NCI-H2196 (cell line): ENCODE results near the gene GATB.

Experiments used
- DNase-seq: peaks from one replicate; lab custom pipeline; 2025; ENCODE audit not compliant: unreplicated experiment; lab: John Stamatoyannopoulos, UW

GATB gene

DNA sequence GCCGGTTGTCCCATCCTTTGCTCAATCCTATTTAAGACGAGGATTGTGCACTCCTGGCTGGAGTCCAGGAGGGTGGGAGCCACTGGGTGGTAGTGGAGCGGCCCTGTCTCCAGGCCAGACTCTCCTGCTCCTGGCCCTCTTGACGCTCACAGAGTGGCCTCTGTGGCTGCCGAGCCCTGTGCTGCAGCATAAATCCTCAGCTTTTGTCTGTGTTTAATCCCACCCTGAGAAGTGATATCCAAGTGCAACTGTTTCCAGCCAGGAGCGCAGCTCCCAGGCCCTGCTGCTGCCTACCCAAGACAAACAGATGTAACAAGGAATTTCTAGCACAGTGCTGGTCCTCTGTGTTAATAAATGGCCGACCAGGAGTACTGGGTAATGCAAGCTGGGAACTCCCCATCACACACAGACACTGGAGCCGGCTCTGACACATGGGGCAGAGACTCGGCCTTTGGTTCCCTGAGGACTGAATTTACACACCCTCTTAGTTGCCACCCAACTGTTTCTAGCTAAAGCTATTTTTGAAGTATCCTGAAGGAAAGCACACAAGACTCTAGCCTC lies 85.3 kb downstream of the GATB start:
- DNase-seq, result no peak

DNA sequence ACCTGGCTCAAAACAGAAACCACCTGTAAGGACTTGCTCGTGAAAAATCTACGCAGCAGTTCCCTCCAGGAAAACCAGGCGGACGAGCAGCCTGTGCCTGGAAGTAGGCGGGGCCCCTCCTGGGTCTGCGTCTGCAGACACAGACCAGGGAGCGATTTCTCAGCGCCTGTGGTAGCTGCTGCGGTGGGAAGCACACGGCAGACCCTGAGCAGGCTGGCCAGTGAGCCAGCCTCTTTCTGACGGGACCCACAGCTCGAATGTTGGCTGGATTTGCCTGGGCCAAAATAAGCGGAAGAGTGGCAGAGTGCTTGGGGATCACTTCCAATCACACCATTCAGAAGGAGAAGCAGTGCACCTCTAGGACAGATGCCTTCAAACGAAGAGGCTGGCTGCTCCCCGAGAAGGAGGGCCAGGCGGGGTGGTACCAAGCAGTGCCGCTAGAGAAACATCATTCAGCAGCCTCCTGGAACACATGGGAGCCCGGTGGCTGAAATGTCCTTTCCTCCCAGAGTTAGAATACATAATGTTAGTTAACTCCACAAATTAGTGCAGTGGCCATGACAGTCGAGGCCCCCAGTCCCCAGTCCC lies 85.9 kb downstream of the GATB start:
- DNase-seq, result no peak

DNA sequence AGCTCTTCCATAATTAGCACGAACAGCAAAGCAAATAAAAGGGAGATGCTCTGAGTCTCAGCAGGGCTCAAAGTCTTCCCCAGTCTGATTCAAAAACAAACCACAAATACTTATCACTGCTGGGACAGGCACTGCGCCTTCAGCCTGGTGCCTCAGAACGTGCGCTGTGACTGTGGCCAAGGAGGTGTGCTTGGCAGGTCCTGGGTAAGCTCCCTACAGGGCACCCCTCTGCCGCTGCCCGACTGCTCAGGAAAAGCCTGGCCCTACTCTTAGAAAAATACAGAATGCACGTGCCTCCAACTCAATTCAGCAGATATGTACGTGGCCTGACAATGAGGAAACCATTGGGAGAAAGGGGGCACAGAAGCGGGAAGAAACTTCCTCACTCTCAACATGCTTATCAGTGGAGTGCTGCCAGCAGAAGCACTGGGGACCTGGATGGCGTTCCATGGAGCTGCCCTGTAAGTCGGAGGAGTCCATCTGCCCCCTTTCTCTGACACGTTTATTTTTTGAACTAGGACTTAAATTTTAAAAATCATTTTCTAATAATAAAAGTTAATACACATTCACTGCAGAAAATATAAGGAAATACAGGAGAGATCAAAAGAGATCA lies 86.8 kb downstream of the GATB start:
- DNase-seq, result no peak

DNA sequence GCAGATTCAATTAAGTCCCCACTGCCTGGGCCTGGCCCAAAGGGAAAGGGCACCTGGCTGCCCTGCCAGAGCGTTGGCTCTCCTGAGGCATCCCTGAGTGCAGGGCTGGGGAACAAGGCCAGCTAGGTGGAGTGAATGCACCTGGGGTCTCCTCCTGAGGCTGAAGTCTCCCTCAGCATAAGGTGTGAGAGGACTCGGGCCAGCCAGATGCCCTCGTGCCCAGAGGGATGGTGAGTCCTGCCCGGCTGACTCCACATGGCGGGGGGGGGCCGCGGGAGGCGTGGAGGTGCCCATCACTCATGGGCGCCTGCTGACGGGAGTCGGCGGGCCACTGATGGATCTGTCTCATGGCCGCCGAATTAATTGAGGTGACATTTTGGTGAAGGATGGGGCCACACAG lies 87.8 kb downstream of the GATB start:
- DNase-seq, result no peak

DNA sequence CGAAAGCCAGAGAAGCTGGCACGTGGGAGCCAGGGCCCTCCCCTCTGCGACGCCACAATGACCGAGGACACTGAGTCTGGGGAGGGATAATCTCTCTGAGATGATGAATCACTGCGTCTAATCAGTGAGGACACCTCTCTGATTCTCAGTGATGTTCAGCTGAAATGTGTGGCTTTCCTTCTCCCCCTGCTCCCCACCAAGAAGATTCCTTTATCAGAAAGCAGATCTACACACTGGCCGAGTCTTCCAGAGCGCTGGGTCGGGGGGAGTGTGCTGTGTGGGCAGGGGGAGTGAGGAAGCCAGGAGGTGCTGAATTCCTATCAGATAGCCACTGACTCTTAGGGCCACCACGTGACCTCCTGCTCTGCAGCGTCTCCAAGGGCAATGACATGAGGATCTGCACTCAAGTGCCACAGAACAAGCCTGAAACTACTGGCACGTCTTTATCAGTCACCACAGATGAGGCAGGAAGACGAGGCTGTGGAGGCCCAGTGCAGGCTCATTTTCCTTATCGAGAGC lies 89.2 kb downstream of the GATB start:
- no peak for DNase-seq

DNA sequence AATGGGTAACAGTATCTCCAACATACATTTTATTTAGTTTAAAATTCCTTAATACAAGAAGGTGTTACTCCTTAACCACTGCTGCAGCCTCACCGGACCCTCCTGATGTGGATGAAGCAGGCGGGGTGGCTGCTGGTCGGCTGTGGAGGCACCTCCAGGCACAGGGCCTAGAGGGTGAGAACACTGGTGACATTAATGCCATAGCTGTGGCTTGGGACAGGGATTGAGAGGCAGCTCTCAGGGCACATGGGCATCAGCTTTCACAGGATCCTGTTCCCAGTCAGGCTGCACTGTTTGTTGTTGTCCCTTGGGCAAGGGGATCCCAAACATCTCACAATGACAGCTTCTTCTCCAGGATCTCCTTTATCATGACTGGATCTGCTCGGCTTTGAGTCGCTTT lies 90.0 kb downstream of the GATB start:
- no peak for DNase-seq

- DNase-seq, result no peak
These were observed 90.8 kb downstream of the GATB start for GRCh38 chr4:151669990-151670389.

GRCh38 chr4:151668689-151669402 lies 92.0 kb downstream of the GATB start:
- DNase-seq, result no peak

GRCh38 chr4:151667666-151668065 lies 93.1 kb downstream of the GATB start:
- no peak for DNase-seq

DNA sequence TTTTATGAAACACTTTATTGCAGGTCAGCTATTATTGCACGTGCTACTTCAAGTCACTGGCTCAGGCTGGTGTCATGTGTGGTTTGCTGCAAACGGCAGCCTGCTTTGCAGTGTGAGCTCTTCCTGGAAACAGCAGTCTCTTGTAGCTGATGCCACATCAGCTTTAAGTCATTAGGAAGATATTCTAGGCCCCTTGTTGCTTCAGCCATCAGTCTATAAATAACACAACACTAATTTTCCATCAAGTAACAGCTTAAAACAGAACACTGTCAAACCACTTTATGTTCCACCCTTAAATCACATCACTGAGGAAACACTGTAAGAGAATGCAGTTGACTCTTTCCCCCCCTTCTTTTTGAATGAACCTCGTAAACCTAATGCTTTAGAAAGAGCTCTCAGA lies 93.8 kb downstream of the GATB start:
- no peak for DNase-seq

DNA sequence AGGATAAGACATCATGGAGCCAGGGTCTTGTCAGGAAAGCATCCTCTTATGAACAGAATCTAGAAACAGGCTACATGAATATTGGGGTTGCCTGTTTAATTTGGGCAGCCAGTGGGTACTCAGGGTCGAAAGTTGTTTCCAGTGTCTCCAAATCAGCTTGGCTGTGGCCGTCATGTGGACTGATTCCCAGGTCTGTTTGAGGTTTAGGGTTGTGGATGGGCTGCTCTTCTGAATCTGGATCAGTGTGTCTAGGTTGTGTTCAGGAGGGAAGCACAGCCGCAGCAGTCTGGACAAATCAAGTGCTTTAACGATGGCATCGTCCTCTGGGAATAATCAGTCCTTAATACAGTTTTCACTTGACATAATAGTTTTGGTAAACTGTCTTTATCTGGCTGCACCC lies 94.3 kb downstream of the GATB start:
- no peak for DNase-seq

DNA sequence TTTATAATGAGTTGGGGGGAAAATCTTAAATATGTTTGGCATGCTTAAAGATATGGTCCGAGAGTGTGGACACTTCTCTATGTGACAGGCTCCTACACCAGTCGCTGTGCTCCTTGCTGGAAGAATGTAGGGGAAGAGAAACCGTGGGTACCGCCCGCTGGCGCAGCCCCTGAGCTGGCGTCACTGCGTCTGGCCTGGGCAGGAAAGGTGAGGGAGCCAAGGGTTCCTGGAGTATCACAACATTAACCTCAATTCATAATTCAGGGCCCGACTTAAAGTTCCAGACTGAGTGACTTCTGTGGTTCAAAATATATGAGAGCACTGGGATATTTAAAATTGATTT lies 95.1 kb downstream of the GATB start:
- DNase-seq, result no peak

GRCh38 chr4:151665022-151665784 lies 95.6 kb downstream of the GATB start:
- no peak for DNase-seq

GRCh38 chr4:151664289-151664688 lies 96.5 kb downstream of the GATB start:
- DNase-seq, result no peak

DNA sequence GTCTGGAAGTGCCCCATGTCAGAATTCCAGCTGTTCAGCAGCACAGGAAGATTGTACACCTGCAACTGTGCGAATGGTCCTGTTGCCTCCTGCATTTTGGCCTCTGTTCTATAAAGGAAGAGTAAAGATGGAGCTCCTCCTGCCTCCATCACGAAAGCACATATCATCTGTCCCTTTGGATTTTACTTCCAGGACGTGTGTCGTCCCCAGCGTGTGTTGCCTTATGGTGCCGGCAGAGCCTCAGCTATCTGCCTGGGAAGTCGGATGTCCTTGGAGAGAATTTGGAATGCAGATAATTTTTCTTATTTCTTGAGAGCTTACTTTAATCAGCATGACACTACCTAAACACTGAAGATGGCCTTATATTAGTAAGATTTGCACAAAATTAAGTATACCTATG lies 97.7 kb downstream of the GATB start:
- DNase-seq, result no peak

- no peak for DNase-seq
These were observed 98.9 kb downstream of the GATB start for GRCh38 chr4:151661873-151662272.

- DNase-seq, result no peak
These were observed 100.1 kb downstream of the GATB start for GRCh38 chr4:151660676-151661075.

DNA sequence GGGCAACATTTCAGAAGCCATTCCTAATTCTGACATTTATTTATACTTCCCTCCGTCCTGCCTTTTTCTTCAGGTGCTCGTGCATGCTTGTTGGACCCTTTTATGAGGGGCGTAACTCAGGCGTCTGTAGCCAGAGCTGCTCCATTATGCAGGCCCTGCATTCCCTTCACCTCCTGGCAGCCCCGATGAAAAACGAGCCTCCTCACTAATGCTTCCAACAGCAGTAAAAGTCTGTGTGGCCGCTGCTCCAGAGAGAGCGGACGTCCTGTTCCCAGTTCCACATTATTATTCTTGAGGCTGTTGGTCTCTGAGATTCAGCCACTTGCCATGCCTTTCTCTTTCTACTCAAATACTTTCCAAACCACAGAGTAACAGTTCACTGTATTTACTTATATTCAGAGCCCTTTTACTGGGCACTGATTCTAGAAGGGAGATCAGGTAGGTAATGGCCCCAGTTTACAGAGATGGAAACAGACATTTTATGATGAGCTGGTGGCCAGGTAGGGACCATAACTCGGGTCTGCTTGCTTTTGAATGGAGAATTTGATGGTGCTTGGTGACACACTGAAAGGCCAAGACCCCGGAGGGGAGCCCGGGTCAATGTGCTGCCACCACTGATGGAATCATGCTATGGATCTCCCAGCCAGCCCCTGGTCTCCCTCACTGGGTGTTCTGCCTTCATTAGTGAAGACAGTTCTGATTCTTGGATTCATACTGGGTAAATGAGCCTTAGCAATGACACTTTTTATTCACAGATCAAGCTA lies 101.0 kb downstream of the GATB start:
- DNase-seq, result no peak

GRCh38 chr4:151658959-151659600 lies 101.7 kb downstream of the GATB start:
- DNase-seq, result no peak

GRCh38 chr4:151657896-151658295 lies 102.9 kb downstream of the GATB start:
- DNase-seq, result no peak
